HG03135 (cell line): ENCODE measurements around the gene SHISA8.

Experiments
- ATAC-seq: cut with Tn5 transposase; IDR thresholded peaks from one replicate; pipeline ENCODE4 v1.9.1; 2021; ENCODE audit warnings: mild to moderate bottlenecking, moderate library complexity; ENCODE audit not compliant: unreplicated experiment

Gene SHISA8

DNA sequence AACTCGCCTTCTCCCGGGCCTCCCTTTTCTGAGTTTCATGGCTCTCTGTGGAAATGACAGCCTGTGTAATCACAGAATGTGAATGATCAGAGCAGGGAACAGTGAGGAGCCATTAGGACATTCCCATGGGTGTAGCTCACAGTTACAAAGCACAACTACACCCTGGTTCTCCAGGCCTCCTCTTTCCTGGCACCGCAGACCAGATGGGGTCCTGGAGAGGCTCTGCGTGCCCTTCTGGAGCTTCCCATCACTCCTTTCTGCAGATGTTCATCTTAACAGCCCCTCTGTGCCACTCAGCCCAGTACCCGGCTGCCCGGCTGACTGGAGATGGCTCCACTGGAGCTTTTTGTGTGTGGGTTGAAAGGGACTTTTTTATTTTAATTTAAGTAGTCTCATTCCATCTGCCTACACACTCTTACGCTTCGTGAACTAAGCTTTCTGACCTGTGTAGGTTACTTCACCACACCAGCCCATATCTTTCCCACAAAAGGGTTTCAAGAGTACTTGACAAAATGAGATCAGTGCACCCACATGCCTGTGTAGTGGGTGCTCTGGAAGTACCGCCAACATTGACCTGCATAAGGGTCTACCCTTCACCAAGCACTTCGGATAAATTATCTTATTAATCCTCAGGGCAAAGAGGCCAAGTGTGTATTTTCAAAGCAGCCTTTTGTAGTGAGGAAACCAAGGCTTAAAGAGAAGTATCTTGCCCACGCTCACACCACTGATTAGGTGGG, 52.2 kb downstream of the SHISA8 start:
- peak; percentile 54 for ATAC-seq

DNA sequence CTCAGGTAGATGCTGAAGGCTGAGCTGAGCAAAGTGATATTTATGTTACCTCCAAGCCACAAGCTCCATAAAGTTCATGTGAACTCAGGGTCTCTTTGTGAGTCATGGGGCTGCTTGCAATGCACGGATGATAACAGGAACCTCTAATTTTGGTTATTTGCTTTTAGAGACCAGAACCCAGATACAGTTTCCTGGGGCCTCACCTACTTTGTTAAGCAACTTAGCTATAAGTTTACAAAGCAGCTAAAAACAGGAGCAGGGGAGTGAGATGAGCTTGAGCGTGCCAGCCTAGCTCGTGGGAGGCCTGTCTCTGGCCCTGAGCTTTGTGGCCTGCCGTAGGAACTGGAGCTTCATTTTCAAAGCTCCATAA, 52.7 kb downstream of the SHISA8 start:
- ATAC-seq, result peak; percentile 44
